SU-DHL-6 (cell line): ENCODE data around the gene PRR36.

Experiments
- EZH2phosphoT487 ChIP-seq: fragments of 200-600 bp; sonication (generic), shearing (Covaris generic); conservative IDR thresholded peaks from 2 replicates; pipeline ENCODE4 v1.6.1; 2018; ENCODE audit warnings: mild to moderate bottlenecking, antibody characterized with exemption, low read length, moderate library complexity, mixed read lengths
- TF ChIP-seq, protein P1 (sequence below): fragments of 200-600 bp; sonication (generic); IDR thresholded peaks from one replicate; pipeline ENCODE4 v1.5.1; 2017; ENCODE audit warnings: antibody characterized with exemption, mild to moderate bottlenecking, low read length, moderate library complexity; ENCODE audit not compliant: insufficient read depth, poor library complexity, severe bottlenecking

DNA sequence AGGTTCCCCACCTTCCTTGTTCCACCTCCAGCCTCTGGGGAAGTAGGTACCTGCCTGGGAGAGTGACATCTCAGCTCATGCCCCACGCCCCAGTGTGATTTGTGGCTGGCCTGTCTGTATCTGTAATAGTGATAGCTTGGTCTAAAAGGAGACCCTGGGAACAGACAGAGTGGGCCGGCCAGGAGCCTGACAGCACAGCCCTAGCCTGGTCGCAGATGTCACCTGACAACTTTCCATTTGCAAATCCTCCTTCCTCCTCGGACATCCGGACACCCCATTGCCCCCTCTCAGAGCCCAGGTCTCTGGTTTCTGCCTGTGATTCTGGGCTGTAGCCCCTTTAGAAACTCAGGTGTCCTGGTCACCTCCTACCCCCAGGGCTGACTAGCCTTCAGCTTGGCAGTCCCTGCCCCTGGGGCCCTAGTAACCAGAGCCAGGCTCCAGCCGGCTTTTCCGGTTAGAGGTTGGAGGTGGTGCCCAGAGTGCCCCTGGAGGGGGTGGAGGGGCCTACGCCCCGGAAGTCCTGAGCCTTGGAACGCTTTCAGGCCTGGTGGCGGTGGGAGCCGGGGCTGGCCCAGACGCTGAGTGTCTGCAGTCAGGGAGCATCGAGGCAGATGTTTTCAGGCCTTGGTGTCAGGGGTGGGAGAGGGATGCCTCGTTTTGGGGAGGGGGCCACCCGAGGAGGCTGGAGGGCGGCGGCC, 20.6 kb upstream of the PRR36 start:
- TF ChIP-seq, protein P1, sequence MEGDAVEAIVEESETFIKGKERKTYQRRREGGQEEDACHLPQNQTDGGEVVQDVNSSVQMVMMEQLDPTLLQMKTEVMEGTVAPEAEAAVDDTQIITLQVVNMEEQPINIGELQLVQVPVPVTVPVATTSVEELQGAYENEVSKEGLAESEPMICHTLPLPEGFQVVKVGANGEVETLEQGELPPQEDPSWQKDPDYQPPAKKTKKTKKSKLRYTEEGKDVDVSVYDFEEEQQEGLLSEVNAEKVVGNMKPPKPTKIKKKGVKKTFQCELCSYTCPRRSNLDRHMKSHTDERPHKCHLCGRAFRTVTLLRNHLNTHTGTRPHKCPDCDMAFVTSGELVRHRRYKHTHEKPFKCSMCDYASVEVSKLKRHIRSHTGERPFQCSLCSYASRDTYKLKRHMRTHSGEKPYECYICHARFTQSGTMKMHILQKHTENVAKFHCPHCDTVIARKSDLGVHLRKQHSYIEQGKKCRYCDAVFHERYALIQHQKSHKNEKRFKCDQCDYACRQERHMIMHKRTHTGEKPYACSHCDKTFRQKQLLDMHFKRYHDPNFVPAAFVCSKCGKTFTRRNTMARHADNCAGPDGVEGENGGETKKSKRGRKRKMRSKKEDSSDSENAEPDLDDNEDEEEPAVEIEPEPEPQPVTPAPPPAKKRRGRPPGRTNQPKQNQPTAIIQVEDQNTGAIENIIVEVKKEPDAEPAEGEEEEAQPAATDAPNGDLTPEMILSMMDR = no peak
- TF ChIP-seq EZH2phosphoT487 = no peak
